Adipocyte (in vitro differentiated cells): ENCODE data around the gene CALCA.
A peak's percentile ranks its signal among the peaks of the same experiment; 100 is the strongest.
"Not testable (repeated sequence)": the region's sequence is repeated elsewhere in the genome, so short reads cannot be mapped to it uniquely, and the experiment has no call there.

Experiments
- DNase-seq: peaks from one replicate; pipeline ENCODE4 v3.0.0-alpha.2; 2015; ENCODE audit warnings: low read depth
- H3K27me3 ChIP-seq: replicated peaks from 2 replicates; pipeline ENCODE4 v1.7.0; 2013; ENCODE audit warnings: mild to moderate bottlenecking, low read length, moderate library complexity; ENCODE audit not compliant: control insufficient read depth, insufficient read depth
- H3K36me3 ChIP-seq: 2 replicates; pipeline ENCODE4 v1.7.0; 2013; ENCODE audit warnings: low read length, mild to moderate bottlenecking, moderate library complexity; ENCODE audit not compliant: control insufficient read depth, insufficient read depth, severe bottlenecking
- H3K4me1 ChIP-seq: 2 replicates; pipeline ENCODE4 v1.7.0; 2013; ENCODE audit warnings: mild to moderate bottlenecking, low read length, moderate library complexity; ENCODE audit not compliant: control insufficient read depth, insufficient read depth
- H3K4me3 ChIP-seq: 2 replicates; pipeline ENCODE4 v1.7.0; 2013; ENCODE audit warnings: mild to moderate bottlenecking, low read length, moderate library complexity
- H3K9ac ChIP-seq: 2 replicates; pipeline ENCODE4 v1.7.0; 2013; ENCODE audit warnings: mild to moderate bottlenecking, low read length, moderate library complexity
- H3K9me3 ChIP-seq: 2 replicates; pipeline ENCODE4 v1.7.0; 2013; ENCODE audit warnings: mild to moderate bottlenecking, low read length, moderate library complexity; ENCODE audit not compliant: control insufficient read depth

The CALCA gene, protein sequence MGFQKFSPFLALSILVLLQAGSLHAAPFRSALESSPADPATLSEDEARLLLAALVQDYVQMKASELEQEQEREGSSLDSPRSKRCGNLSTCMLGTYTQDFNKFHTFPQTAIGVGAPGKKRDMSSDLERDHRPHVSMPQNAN

DNA sequence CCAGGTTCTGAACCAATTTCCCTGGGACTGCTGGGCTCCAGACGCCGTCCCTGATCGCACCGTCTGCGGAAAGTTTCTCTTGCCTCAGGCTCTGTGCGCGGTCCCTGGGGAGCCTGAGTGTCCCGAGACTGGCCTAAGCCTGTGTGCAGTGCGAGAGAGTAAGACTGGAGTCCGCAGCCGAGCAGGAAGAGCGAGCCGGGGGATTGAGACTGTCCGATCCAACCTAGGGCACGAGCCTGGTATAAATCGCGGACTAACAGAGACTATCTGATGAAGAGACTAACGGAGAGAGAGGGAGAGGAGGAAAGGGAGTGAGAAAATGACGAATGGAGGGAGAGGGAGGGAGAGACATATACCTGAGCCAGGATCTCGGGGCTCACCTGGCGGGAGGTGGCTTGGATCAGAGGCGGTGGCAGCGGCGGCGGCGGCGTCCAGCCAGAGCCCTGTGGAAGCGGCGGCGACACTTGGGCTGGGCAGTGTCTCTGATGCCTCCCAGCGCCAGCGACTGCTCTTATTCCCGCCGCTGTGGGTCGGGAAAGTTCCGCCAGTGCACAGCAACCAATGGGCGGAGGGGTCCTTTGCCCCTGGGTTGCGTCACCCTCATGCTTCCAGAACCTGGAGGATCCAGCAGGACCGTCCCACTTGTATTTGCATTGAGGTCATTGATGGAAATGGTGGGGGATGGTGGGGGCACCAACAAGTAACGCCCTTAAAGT is at the start of gene CALCA:
TSS of gene CALCA (minus strand) at position 487 of the 716 bp plus-strand sequence. CDS start 1,159 bp downstream, outside the sequence.
- H3K27me3 ChIP-seq = peaks cover 84% of the 10 kb centered on the region
- DNase-seq = no peak
- H3K9me3 ChIP-seq = no peaks in the 10 kb centered on the region
- H3K4me1 ChIP-seq = peaks cover 17% of the 10 kb centered on the region
- H3K9ac ChIP-seq = no peak within 1 kb of the TSS
- no peaks in the 10 kb centered on the region for H3K36me3 ChIP-seq
- peak within 1 kb of the TSS; percentile 19 for H3K4me3 ChIP-seq

DNA sequence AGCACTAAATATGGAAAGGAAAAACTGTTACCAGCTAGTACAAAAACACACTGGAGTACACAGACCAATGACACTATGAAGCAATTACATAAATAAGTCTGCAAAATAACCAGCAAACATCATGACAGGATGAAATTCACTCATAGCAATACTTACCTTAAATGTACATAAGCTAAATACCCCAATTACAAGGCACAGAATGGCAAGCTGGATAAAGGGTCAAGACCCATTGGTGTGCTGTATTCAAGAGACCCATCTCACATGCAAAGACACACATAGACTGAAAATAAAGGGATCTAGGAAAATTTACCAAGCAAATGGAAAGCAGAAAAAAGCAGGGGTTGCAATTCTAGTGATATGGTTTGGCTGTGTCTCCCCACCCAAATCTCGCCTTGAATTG is 44.0 kb upstream of the CALCA start:
- Histone ChIP-seq H3K4me1 (no peaks in the 10 kb centered on the region), H3K36me3 (no peaks in the 10 kb centered on the region), H3K4me3 (no peak overlapping the region), H3K9ac (no peak overlapping the region), H3K27me3 (peaks cover 15% of the 10 kb centered on the region), H3K9me3 (peaks cover 38% of the 10 kb centered on the region)
- no peak for DNase-seq

DNA sequence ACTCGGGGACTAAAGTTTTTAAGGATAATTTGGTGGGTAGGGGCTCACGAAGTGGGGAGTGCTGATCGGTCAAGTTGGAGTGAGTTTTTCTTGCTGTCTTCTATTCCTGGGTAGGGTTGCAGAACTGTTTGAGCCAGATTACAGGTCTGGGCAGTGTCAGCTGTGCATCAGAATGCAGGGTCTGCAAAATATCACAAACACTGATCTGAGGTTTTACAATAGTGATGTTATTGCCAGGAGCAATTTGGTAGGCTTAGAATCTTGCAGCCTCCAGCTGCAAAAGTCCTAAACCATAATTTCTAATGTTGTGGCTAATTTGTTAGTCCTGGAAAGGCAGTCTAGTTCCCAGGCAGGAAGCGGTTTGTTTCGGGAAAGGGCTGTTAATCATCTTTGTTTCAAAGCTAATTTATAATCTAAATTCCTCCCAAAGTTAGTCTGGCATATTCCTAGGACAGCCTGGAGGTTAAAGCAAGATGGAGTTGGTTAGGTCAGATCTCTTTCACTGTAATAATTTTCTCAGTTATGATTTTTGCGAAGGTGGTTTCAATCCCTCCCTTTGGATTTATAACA is 39.7 kb upstream of the CALCA start:
- Histone ChIP-seq H3K27me3 (peaks cover 28% of the 10 kb centered on the region), H3K9me3 (peaks cover 16% of the 10 kb centered on the region), H3K9ac (no peak overlapping the region), H3K4me1 (no peaks in the 10 kb centered on the region), H3K4me3 (no peak overlapping the region), H3K36me3 (no peaks in the 10 kb centered on the region)
- no peak for DNase-seq

DNA sequence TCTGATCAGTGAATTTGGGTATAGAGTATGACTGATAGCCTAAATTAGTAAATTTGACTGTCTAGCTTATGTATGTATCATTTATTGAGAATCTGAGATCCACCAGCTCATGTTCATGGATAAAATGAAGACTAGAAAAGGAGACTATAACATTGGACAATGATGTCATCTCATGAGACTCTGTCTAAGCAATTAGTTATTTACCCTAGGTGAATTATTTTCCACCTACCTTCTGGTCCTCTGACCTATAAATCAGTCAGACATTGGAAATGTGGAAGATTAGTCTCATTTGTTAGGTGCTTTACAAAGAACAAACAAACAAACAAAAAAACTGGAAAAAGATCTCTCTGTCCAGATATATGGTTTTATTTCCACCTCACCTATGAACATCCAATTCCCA is 38.7 kb upstream of the CALCA start:
- Histone ChIP-seq H3K27me3 (peaks cover 28% of the 10 kb centered on the region), H3K36me3 (no peaks in the 10 kb centered on the region), H3K9ac (no peak overlapping the region), H3K4me1 (no peaks in the 10 kb centered on the region), H3K4me3 (no peak overlapping the region), H3K9me3 (peaks cover 8% of the 10 kb centered on the region)
- DNase-seq = no peak

DNA sequence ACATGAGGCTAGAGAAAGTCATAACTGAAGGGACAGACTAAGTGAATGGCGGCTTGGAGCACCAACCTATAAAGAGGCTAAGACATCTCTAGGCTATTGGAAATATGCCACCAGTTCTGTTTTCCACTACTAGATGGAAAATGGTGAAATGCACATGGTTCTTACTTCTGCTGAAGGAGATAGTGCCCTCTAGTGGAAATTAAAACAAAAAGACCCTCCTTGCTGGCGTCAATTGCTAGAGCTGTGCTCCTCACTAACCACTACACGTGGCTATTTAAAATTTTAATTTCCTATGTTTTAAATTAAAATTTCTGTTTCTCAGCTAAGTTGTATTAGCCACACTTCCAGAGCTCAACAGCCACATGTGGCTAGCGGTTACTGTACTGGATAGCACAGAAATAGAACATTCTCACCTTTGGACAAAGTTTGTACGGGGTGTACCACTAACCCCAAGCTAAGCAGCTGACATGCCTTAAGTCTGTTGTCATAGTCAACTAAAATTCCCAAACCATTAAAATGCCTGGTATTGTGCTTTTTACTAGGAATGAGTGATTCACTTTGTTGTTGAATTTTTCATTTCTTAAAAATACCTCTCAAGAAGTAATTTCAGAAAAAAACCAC is 34.1 kb upstream of the CALCA start:
- peak; percentile 27 for DNase-seq
- Histone ChIP-seq H3K36me3 (no peaks in the 10 kb centered on the region), H3K4me3 (no peak overlapping the region), H3K9me3 (peaks cover 3% of the 10 kb centered on the region), H3K9ac (no peak overlapping the region), H3K4me1 (no peaks in the 10 kb centered on the region), H3K27me3 (peaks cover 16% of the 10 kb centered on the region)

DNA sequence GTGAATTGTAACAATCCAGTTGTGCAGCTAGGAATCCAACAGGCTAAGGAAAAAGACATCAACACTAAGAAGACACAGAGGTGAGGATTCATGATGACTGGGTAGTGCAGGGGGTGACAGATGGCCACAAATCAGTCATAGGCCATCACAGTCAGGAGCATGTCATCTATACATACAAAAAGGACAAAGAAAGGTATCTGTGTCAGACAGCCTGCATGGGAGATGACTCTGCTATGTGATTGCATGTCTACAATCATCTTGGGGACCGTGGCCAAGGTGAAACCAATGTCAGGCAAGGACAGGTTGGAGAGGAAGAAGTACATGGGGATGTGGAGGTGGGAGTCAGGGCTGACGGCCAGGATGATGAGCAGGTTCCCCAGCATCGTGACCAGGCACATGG is 16.0 kb upstream of the CALCA start:
- H3K36me3 ChIP-seq, H3K4me3 ChIP-seq, H3K9me3 ChIP-seq, H3K27me3 ChIP-seq, DNase-seq, H3K4me1 ChIP-seq, H3K9ac ChIP-seq: not testable (repeated sequence)

DNA sequence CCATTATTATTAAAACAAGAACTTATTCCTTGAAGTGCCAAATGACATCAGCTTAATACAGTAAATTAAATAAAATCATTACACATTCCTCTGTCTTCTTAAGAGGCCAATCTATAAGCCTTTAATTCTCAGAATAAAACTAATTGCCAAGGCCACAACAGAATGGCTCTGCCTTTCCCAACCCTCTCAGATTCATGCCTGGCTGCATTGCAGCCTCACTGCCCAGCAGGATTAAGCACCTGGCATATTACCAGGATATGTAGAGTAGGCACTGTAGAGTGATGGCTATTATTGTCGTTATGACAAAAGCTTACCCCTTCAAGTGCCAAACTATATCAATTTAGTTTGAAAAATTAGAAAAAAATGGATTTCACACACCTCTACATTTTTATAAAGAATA is 9.4 kb upstream of the CALCA start:
- DNase-seq = no peak
- no peaks in the 10 kb centered on the region for H3K4me1 ChIP-seq
- no peaks in the 10 kb centered on the region for H3K9me3 ChIP-seq
- H3K36me3 ChIP-seq = no peaks in the 10 kb centered on the region
- H3K9ac ChIP-seq = no peak overlapping the region
- peaks cover 9% of the 10 kb centered on the region for H3K27me3 ChIP-seq
- no peak overlapping the region for H3K4me3 ChIP-seq

DNA sequence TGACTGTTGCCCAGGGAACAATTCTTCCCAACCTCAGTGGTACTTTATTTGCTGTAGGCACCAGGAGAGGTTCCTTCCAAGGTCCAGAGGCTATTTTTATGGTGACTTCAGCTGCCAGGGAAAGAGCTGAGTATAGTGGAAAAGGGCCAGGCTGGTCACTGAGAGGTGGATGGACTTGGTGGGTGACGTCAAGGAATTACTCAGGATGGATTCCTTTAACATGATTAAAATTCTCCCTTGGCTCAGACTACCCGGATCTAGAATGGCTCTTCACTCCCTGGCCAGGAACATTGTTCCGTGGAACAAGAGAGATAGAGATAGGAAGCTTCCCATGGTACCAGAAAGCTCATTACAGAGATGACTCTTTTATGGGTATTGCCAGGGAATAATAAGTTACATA is 8.7 kb upstream of the CALCA start:
- Histone ChIP-seq H3K36me3 (no peaks in the 10 kb centered on the region), H3K27me3 (peaks cover 16% of the 10 kb centered on the region), H3K9me3 (no peaks in the 10 kb centered on the region), H3K9ac (no peak overlapping the region), H3K4me3 (no peak overlapping the region), H3K4me1 (no peaks in the 10 kb centered on the region)
- no peak for DNase-seq

DNA sequence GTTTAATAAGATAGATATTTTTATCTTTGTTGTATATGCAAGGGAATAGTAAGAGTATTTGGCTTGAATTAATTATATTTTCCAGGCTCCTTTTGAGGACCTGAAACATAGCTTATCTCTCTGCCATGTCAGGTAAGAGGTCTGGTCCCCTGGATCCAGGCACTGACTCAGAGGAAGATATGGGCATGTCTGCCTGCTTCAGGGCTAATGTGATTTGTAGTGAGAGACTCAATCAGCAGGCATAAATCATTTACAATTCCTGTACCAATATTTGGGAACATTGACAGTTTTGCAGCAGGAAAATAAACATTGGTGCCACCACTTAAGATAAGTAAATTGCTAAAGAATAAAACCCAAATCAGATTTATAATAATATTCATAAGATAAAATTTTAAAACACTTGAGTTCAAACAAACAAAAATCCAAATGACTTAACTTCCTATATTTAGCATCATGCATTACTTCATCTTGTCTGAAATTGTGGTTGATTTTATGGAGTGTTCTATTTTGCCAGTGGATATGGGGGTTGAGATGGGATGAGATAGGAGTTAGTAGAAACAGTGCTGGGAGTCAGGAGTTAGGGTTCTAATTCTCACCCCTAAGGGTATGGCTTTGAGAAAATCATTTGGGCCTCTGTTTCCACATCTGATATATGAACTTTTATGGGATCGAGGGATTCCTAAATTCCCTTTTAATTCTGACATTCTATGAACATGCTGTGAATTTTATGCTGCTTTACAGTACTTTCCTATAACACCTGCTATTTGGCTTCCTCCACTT is 5.1 kb upstream of the CALCA start:
- Histone ChIP-seq H3K36me3 (no peaks in the 10 kb centered on the region), H3K4me1 (peaks cover 11% of the 10 kb centered on the region), H3K4me3 (no peak overlapping the region), H3K9me3 (no peaks in the 10 kb centered on the region), H3K9ac (no peak overlapping the region), H3K27me3 (peaks cover 51% of the 10 kb centered on the region)
- no peak for DNase-seq

DNA sequence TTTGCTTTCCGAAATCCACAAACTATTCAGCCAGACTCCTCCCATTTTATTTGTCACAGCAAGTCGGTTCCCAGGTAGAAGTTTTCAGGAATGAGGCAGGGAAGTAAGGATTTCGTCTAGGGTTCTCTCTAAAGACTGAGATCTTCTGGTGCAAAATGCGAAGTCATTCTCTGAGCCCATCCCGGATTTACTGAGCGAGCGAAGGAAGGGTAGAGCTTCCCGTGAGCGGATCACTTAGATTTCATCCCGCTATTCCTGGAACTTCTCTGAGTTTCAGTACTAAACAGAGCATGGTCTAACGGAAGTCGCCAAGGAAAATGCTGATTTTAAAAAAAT is 3.1 kb upstream of the CALCA start:
- Histone ChIP-seq H3K27me3 (peaks cover 69% of the 10 kb centered on the region), H3K9me3 (no peaks in the 10 kb centered on the region), H3K36me3 (no peaks in the 10 kb centered on the region), H3K4me1 (peaks cover 17% of the 10 kb centered on the region), H3K9ac (no peak overlapping the region), H3K4me3 (peak overlapping the region; percentile 38)
- no peak for DNase-seq
